Fibroblast of the aortic adventitia (primary cell): ENCODE results near the gene ESF1. TPM values are rescaled to one million over a fixed set of nuclear protein-coding genes. Genes with fewer than 3 reads are reported as not detected.

ENCODE experiments used
- DNase-seq: peaks from one replicate; pipeline ENCODE4 v3.0.0-alpha.2; 2010; ENCODE audit warnings: low read depth
- H3K4me3 ChIP-seq: 2 replicates; pipeline ENCODE4 v1.5.1; 2011; ENCODE audit warnings: low read depth, mild to moderate bottlenecking, control low read depth, low read length, moderate library complexity
- total RNA-seq: library from RNA; depleted of rRNA; stranded (reverse); fragments of >200 nt; gene quantifications from 2 replicates; pipeline ENCODE4 v1.2.3, GENCODE V29; 2012; ENCODE audit warnings: low replicate concordance
- TF ChIP-seq, protein P1 (sequence below): IDR thresholded peaks from 2 replicates; pipeline ENCODE4 v1.5.1; 2011; ENCODE audit warnings: mild to moderate bottlenecking, low read length, control low read depth, inconsistent platforms; ENCODE audit not compliant: insufficient read depth

Gene ESF1
- total RNA-seq, 1 donor, result 15.6 TPM

DNA sequence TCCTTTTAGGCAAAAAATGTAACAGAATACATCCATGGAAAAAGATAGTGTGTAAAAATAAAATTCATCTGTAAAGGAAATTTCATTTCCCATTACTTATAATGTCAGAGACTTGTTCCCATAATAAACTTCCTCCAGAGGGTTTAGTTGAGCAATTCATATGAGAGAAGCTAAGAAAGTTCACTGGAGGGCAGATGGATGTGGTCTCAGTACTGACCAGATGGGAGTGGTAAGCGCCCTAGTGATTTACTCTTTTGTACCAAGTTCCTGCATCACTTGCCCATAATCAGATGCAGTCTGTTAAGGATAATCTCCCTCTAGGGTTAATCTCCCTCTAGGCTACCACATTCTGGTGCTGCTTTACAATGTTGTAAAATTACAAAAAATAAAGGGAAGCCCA is 61.7 kb downstream of the ESF1 start:
- TF ChIP-seq, protein P1, sequence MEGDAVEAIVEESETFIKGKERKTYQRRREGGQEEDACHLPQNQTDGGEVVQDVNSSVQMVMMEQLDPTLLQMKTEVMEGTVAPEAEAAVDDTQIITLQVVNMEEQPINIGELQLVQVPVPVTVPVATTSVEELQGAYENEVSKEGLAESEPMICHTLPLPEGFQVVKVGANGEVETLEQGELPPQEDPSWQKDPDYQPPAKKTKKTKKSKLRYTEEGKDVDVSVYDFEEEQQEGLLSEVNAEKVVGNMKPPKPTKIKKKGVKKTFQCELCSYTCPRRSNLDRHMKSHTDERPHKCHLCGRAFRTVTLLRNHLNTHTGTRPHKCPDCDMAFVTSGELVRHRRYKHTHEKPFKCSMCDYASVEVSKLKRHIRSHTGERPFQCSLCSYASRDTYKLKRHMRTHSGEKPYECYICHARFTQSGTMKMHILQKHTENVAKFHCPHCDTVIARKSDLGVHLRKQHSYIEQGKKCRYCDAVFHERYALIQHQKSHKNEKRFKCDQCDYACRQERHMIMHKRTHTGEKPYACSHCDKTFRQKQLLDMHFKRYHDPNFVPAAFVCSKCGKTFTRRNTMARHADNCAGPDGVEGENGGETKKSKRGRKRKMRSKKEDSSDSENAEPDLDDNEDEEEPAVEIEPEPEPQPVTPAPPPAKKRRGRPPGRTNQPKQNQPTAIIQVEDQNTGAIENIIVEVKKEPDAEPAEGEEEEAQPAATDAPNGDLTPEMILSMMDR, result no peak
- no peak for DNase-seq
- H3K4me3 ChIP-seq, result no peak overlapping the region

DNA sequence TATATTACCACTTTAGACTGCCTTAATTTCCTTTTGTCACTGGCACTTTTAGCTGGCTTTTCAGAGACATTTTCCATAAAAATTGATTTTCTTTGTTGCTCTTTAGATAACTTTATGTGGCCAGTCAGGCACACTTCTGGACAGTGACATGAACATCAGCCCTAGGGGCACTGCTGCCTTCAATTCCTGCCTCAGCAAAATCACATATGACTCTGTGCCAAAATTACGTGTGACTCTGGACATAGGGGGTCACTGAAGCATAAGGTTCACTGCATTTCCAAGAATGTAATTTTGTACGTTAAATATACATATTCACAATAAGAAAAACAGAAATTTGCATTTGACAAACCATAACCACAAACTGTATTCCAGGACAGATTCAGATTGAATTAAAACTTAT is 66.5 kb downstream of the ESF1 start:
- H3K4me3 ChIP-seq, result no peak overlapping the region
- DNase-seq, result no peak
- TF ChIP-seq, protein P1, result no peak

DNA sequence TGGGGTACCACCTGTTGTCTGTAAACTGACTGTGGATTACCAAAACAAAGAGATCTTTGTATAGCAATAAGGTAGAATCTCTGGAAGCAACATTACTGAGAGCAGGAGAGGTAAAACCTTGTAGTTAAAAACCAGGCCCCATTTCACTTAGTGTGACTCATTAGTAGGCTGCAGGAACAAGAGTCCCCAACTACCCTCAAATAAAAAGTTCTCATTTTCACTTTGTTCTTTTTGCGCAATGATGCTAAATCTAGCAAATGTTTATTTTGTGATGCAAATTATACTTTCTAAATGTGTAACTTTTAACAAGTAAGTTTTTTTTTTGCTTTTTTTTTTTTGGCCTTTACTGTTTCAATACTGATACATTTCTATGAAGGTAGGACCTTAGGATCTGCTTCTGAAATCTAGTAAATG is 67.1 kb downstream of the ESF1 start:
- no peak for DNase-seq
- TF ChIP-seq, protein P1, result no peak
- no peak overlapping the region for H3K4me3 ChIP-seq

DNA sequence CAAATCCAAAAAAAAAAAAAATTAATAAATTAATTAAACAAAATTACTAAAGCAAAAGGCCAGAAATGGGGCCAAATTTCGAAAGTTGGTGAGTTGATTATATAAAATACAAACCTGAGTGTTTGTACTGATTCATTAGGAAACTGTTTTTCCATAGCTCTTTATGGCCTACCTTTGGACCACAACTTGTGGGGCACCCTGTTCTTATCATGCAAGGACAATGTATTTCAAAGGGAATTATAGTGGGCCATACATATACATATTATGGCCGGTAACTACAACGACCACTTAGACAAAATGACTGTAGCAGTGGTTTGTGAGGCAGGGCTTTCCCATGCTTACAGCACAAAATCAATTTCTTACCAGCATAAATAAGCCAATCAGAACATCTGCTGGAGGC is 69.5 kb downstream of the ESF1 start:
- no peak for DNase-seq
- TF ChIP-seq, protein P1, result no peak

DNA sequence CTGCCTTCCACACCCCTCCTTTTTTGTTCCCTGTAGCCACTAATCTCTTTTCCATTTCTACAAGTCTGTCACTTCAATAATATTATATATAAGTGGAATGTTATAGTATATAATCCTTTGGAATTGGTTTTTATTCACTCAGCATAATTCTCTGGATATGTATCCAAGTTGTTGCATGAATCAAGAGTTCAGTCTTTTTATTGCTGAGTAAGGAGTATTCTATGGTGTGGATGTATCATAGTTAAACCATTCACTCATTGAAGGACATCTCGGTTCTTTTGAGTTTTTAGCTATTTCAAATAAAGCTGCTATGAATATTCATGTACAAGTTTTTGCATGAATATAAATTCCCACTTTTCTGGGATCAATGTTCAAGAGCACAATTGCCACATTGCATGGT is 76.5 kb downstream of the ESF1 start:
- DNase-seq, result no peak
- H3K4me3 ChIP-seq, result no peak overlapping the region
- TF ChIP-seq, protein P1, result no peak

More for the DNA sequence above, 69.5 kb downstream of the ESF1 start:
- no peak overlapping the region for H3K4me3 ChIP-seq

DNA sequence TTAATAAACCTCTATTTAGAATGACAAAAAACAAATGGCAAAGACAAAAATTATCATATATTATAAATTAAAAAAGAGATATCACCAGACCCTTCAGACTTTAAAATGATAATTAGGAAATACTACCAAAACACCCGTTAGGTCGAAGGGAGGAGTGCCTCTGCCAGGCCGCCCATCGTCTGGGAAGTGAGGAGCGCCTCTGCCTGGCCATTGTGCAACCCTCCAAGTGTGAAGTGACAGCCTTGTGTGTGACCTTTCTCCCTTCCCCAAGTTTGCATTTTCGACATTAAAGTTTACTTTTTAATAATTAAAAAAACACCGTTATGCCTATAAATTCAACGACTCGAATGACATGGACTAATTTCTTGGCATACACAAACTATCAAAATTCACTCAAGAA is 81.5 kb downstream of the ESF1 start:
- TF ChIP-seq, protein P1, result no peak
- H3K4me3 ChIP-seq, result no peak overlapping the region
- DNase-seq, result no peak

DNA sequence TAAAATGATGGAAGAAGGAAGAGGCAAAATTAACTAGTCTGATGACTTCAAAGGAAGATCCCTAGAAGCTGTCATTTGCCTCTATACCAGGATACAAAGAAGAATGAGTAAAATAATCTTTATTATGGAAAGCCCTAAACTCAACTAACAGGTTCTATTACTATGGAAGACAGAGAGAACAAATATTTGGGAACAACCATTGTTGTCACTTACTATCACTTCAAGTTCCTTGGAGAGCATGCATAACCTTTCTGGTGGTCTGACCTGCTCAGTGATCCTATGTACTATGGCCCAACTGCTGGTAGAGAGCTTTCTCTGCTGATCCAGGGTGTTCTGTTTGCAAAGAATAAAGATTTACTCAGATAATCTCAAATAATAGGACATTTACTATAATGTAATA is 83.2 kb downstream of the ESF1 start:
- no peak for DNase-seq
- TF ChIP-seq, protein P1, result no peak
- no peak overlapping the region for H3K4me3 ChIP-seq
